Inflammatory macrophage treated with lipopolysaccharide for 4 hours (primary cell): ENCODE results near the gene AGRP.

Experiments used
- DNase-seq: peaks from one replicate; pipeline ENCODE4 v3.0.0-alpha.2; 2020

The AGRP gene

DNA sequence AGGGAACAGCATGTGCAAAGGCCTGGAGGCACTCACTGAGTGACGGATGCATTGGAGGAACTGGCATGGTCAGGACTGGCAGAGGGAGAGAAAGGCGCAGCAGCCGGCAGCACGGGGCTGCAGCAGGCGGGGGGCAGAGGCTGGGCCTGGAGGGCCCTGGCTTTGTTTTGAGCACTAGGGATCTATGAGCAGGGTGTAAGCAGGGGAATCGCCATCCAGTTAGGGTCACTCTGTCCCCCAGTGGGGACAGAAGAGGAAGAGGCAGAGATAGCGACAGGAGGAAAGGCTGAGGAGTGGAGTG, 38.3 kb downstream of the AGRP start:
- no peak for DNase-seq

DNA sequence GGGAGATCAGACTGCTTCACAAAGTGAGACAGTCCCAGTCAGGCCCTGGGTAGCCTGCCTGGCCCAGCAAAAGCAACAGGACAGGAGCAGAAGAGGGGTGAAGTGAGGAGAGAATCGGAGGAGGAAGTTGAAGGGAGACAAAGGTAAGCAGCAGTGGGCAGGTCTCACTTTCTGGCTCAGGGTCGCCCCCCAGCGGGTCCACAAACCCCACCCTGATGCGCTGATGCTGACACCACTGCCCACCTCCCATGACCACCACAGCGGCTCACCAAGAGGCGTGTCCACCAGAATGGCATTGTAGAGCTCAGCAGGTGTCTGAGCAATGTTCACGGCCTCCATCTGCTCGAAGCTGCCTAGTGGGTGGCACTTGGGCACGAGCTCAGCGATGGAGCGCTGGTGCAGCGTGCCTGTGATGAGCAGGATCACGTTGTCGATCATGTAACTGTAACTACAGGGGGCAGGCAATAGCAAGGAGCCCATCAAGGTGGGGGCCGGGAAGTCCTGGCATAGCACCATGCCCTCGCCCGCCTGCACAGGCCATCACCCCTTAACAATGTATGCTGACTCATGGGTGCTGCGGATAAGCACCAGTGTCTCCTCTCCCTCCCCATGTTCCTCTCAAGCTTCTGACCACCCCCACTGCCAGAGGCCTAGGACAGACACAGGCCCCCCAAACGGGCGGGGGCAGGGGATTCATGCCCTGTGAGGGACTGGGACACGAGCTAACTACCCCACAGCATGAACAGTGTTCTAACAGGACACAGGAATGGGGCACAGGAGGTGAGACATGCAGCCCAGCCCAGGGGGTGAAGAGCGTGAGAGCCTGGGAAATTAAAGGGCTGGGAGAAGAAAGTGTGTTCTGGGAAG, 38.9 kb downstream of the AGRP start:
- no peak for DNase-seq

DNA sequence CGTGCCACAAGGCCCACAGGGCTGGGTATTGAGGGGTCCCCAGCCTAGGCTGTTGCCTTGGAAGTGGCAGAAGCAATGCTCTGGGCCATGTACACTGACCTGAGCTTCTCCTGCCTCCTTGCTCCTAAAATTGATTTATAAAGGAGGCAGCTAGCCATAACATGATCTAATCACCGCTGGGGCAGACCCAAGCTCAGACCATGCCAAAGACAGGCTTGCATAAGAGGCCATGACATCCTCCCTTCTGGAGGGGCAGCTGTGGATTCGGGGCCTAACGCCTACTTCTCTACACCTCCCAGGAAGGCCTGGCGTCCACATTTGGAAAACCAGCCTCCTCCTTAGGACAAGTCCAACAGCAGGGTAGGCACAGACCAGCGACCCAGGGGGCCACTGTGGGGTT, 40.1 kb downstream of the AGRP start:
- no peak for DNase-seq

DNA sequence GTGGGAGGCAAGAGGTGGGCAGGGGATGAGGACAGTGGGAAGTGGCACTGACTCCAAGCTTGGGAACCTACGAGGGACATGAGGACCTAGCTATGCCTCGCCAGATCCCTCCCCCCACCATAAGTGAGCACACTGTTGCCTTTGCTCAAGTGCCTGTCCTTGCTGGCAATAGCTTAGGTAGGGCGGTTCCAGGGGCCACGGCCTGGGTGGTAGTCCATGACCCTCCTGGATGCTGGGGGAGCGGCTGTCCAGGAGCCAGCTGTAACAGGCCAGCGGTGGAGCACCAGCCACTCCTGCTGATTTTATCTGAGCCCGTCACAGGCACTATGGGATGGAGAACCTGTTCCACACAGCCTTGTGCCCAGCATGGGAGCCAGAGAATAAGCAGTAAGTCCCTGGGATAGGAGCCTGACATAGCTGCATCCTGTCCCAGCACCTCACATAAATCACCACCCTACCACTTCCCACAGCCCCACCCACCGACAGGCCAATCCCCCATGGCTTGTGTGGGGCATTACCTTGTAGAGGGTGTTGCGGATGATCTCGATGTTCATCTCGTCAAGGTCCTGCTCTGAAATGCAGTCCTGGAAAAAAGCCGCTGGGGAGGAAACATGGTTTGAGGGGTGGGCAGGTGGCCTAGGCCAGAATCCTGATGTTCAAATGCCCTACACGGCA, 40.6 kb downstream of the AGRP start:
- DNase-seq = no peak

DNA sequence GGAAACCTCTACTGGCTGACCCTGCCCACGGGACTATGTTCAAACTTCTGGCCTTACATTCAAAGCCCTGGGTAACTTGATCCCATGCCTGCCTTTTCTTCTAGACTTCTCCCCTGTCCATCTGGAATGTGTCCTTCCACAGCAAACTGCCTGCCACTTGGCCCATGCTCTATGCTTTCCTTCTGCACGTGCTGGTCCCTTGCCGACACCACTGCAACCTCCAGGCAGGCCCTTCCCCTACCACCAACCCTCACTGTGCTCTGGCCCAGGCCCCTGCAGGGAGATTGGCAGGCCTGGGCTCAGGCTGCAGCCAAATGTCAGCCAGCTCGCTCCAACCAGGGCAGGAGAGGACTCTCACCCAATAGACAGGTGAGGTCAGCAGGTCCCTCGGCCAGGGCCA, 41.4 kb downstream of the AGRP start:
- DNase-seq = no peak

DNA sequence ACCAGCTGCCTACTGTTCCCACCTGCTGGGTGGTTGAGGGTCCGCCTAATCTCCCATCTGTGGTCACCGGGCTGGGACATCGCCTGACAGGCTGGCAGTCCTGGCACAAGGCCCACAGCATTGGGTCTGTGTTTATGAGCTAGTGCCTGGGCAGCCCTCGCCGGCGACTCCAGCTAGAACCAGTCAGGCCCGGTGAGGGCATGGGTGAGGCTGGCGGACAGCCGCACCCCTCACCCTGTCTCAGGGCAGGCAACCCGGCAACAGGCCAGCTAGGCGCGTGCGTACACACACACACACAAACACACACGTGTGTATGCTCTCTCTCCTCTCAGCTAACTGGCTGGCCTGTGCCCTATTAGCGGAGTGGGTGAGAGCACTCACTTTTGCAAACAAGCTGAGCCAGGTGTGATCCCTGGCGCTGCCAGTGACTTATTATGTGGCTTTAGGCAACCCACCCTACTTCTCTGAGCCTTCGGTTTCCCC, 42.0 kb downstream of the AGRP start:
- DNase-seq = no peak

DNA sequence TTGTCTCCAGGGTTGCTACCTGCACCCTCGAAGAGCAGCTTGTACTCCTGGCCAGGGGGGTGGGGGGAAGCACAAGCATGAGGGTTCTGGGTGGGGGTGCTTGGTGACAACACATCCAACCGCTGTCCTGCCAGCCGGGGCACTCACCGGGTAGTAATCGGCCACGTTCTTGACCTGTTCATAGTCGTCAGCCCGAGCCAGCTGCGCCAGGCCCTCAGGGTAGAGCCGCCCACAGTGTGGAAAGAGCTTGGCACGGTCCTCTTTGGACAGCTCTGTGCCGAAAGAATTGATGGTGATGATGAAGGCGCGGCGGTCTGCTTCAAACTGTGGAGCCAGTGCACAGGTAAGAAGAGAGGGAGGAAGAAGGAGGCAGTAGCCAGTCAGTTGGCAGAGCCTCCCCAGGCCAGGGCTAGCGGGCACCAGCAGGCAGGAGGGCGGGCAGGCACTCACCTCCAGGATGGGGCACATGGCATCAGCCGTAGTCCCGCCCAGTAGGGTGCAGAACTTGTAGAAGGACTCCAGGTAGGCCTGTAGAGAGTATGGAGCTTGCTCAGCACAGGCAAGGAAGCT, 44.4 kb downstream of the AGRP start:
- DNase-seq = no peak

DNA sequence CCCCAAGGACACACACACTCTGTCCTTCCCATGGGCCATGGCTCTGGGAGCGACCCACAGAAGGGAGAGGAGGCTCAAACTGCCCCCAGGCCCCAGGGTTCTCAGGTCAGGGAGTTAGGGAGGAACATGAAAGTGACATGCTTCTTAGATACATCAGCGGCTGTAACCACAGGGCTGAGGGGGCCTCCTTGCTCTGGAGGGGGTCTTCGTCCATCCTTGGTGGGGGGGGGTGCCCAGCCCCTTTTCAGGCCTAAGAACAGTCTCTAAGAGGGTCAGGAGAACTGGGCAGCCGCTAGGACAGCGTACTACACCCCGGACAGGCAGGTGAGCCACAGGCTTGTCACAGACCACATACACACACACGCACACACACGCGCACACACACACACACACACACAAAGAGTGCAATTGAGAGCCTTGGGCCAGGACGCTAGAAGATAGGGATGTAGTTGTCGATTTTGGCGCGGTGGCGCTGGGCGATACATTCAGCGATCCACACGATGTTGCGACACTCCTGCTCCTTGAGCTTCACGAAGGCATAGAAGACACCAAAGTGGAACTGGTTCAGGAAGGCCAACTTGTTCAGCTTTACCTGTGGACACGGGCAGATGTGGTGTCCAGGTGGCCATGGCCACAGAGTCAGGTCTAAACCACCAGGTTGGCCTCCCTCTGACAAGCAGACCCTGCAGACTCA, 45.1 kb downstream of the AGRP start:
- no peak for DNase-seq

DNA sequence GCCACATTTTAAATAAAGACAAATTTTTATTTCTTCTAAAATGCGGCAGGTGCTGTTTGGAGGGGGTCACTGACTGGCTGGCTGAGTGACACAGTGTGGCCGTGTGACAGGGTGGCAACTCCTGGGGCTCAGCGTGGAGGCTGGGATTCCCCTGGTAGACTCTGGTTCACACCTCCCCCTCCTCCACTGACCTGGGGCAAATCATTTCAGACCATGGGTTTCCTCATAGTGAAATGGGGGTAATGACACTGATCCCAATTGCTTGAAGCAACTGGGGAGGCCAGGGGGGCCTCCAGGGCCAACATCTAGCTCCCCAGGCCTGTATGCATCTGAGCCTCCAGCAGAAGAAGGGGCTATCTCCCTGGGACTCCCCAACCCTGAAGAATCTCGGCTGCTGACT, 45.8 kb downstream of the AGRP start:
- DNase-seq = no peak

DNA sequence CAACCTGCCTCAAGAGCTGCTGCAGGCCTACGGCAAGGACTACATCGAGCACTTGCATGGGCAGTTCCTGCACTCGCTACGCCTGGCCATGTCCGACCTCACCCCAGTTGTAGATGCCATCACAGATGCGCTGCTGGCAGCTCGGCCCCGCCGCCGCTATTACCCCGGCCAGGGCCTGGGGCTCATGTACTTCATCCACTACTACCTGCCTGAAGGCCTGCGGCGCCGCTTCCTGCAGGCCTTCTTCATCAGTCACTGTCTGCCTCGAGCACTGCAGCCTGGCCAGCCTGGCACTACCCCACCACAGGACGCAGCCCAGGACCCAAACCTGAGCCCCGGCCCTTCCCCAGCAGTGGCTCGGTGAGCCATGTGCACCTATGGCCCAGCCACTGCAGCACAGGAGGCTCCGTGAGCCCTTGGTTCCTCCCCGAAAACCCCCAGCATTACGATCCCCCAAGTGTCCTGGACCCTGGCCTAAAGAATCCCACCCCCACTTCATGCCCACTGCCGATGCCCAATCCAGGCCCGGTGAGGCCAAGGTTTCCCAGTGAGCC, 46.6 kb downstream of the AGRP start:
- DNase-seq = no peak

DNA sequence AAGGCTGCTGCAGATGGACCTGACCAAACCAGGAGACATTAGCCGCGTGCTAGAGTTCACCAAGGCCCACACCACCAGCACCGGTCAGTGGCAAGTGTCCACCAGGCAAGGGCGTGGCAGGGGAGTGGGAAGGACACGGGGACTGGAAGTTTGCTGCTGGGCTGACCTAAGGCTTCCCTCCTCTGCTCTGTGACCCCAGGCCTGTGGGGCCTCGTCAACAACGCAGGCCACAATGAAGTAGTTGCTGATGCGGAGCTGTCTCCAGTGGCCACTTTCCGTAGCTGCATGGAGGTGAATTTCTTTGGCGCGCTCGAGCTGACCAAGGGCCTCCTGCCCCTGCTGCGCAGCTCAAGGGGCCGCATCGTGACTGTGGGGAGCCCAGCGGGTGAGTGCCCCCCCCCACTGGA, 47.6 kb downstream of the AGRP start:
- no peak for DNase-seq

DNA sequence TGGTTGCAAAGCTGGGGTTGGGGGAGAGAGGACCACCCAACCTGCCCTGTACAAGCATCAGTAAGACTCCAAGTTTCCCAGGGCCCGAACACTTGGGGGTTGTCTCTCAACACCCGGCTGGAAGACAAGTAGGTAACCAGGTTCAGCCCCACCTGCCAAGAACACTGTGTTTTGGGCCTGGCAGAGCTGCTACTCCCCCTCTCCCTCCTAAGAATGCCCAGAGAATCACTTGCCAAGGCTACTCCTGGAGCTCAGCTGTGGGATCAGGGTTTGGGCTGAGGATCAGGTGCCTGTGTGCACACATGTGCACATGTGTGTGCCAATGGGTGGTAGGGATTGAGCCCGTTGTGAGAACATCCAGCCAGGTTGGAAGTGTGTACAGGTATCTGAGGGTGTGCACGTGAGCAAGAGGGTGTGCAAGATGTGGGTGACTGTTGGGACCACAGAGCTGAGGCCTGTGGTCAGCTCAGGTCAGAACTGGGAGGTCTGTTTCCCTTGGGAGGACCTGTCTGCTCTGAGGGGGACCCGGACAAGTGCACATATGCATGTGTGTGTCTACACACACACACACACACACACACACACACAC, 50.1 kb downstream of the AGRP start:
- no peak for DNase-seq
